GM21529 (cell line): ENCODE measurements around the gene CCT3.
"Not testable (repeated sequence)": the region's sequence is repeated elsewhere in the genome, so short reads cannot be mapped to it uniquely, and the experiment has no call there.

Experiments used
- ATAC-seq: cut with Tn5 transposase; IDR thresholded peaks from one replicate; pipeline ENCODE4 v1.9.1; 2021; ENCODE audit not compliant: unreplicated experiment

The CCT3 gene

GRCh38 chr1:156337052-156337887 is 822 bp downstream of the CCT3 start:
- ATAC-seq: no peak

- ATAC-seq: no peak
Measured at GRCh38 chr1:156336242-156336641, 1.9 kb downstream of the CCT3 start.

DNA sequence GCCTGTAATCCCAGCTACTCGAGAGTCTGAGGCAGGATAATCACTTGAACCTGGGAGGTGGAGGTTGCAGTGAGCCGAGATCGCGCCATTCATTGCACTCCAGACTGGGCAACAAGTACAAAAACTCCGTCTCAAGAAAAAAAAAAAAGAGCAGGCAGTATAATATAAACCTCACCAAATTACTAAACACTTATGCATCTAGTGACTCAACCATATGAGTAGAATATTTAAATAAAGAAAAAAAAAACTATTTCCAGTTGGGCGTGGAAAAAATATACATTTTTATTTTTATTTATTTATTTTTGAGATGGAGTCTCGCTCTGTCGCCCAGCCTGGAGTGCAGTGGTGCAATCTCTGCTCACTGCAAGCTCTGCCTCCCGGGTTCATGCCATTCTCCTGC is 14.9 kb downstream of the CCT3 start:
- ATAC-seq: not testable (repeated sequence)

DNA sequence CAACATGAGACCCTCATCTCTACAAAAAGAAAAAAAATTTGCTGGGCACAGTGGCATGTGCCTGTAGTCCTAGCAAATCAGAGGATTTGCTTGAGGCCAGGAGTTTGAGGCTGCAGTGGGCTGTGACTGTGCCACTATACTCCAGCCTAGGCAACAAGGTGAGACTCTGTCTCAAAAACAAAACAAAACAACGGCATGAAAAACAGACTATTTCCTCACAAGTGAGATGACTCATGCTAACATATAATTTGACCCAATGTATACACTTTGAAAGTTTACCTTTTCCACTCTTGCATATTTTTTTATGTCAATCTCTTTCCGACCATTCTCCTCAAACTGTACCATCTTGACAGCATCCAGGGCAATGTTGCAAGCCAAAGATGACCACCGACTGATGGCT is 17.5 kb downstream of the CCT3 start:
- no peak for ATAC-seq

DNA sequence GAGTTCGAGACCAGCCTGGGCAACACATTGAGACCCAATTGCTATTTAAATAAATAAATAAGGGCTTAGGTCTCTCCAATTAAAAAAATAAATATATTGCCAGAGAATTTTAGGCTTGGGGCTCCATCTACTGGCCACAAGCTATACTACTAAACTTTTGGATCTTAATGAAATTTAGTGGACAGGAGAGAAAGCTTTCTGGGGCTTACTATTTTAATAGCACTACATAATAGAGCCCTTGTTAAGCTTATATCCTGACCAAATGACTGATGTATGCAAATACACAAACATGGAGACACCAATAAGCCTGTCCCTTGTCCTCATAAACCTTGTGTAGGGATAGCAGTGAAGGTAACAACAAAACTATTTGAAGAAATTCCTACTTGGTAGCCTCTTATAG is 18.4 kb downstream of the CCT3 start:
- no peak for ATAC-seq

- no peak for ATAC-seq
Measured at GRCh38 chr1:156316909-156317308, 21.2 kb downstream of the CCT3 start.

- ATAC-seq: no peak
Measured at GRCh38 chr1:156310962-156311361, 27.1 kb downstream of the CCT3 start.

- no peak for ATAC-seq
Measured at GRCh38 chr1:156308078-156308477, 30.0 kb downstream of the CCT3 start.

DNA sequence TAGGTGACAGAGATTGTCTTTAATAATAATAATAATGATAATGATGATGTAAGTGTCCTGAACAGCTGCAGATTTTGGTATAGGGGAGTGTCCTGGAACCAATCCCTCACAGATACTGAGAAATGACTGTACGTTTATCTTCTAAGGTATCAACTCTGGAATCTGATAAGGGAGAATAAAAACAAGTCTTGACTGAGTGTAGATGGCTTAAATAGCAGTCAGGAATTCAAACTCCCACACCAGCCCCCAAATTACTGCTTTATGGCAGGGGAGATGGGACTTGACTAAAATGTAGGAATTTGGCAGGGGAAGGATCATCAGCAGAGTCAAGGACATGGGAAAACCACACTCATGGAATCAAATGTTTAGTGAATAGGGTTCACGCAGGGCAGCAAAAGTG is 32.9 kb downstream of the CCT3 start:
- ATAC-seq: no peak

- no peak for ATAC-seq
Measured at GRCh38 chr1:156303241-156303640, 34.9 kb downstream of the CCT3 start.

DNA sequence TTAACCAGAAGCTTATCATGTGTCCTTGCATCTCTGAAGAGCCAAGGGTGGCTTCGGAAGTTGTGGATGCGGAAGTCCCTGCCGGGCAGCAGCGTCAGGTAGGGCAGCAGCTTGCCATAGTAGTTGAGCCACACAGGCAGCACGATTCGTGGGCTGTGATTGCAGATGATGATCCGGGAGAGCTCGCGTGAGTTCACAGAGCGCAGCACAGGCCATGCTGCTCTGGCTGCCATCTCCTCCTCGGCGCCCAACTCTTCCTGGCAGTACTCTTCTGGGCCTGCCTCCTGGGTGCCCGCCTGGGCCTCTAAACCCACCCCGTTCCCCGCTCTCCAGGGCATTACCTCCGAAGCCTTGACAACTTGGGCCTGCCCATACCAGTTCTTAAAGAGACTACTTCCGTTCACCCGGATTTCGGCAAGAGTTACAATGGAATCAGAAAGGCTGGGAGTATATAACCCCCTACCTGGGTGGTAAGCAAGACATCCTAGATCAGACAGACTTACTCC is 39.2 kb downstream of the CCT3 start, which contains the start of gene VHLL:
Gene VHLL (minus strand): TSS at position 456 of the 506 bp plus-strand sequence. CDS start 118 bp downstream, at position 338.
- no peak for ATAC-seq

GRCh38 chr1:156295391-156295947 is 42.6 kb downstream of the CCT3 start, which contains the start of gene GLMP:
TSS of gene GLMP (minus strand) at chr1:156295679. CDS start at chr1:156295645, 34 bp downstream.
- ATAC-seq: peak; percentile 49

DNA sequence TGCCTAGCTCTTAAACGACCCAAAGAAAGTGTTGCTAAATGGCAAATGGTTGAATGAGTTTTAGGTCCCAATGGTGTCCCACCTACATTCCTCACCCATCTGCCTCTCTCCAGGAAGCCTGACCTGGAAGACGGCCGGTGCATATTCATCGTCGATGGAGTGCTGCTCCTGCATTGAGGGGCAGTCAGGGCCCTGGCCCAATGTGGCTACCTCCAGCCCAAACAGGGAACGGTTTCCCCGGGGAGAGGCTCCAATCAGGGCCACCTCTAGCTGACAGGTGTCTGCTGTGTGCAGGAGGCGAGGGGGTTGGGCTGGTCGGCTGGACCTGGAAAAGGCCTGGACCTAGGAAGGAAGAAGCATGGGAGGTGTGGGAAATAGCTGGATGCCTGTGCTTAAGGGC is 44.2 kb downstream of the CCT3 start:
- ATAC-seq: no peak

DNA sequence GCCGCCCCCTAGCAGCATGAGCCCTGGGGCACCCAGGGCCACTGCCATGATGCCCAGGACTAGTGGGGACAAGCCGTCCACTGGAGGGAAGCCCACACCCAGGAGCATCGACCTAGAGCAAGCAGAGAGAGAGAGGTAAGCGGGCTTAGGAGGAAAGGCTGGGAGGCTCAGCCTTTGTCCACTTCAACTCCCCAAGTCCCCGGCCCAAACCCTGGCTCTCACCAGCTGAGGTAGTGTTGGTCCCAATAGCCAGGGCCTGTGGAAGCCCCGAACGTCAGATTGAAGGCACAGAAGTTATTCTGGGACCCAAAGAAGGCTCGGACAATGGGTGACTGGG is 45.0 kb downstream of the CCT3 start:
- no peak for ATAC-seq

DNA sequence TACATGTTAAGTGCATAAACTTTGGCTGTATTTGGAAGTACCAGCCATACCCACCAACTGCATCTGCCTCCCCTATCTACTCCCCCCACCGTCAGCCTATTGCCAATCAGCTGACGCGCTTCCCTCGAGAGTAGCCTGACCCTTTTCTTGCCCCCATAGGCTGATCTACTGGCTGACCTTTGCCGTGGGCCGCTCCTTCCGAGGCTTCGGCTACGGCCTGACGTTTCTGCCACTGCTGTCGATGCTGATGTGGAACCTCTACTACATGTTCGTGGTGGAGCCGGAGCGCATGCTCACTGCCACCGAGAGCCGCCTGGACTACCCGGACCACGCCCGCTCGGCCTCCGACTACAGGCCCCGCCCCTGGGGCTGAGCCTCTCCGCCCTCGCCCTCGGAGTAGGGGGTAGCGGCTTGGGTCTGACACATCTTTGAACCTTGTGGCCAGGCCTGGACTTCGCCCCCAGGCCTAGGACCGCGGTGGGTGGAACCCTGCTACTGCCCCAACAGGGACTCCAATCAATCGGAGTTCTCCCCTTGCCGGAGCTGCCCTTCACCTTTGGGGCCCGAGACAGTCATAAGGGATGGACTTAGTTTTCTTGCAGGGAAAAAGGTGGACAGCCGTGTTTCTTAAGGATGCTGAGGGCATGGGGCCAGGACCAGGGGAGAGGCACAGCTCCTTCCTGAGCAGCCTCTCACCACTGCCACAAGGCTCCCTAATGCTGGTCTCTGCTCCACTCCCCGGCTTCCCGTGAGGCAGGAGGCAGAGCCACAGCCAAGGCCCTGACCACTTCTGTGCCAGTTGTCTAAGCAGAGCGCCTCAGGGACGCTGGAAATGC is 46.6 kb downstream of the CCT3 start:
- ATAC-seq: no peak

DNA sequence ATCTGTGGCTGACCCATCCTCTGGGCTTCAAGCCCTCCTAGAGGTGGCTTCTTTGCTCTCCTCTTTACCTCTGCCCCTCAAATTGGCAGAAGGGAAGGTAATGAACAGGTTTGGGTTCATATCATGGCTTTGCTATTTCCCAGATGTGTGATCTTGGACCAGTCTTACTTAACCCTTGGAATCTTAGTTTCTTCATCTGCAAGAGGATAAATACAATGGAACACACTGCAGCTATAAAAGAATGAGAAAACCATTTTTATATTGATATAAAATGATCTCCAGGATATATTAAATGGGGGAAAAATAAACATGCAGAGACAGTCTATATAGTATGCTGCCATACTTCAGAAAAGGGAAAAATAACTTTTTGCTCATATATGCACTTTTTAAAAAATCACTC is 48.2 kb downstream of the CCT3 start:
- ATAC-seq: no peak

- no peak for ATAC-seq
Measured at GRCh38 chr1:156286061-156286460, 52.0 kb downstream of the CCT3 start.

DNA sequence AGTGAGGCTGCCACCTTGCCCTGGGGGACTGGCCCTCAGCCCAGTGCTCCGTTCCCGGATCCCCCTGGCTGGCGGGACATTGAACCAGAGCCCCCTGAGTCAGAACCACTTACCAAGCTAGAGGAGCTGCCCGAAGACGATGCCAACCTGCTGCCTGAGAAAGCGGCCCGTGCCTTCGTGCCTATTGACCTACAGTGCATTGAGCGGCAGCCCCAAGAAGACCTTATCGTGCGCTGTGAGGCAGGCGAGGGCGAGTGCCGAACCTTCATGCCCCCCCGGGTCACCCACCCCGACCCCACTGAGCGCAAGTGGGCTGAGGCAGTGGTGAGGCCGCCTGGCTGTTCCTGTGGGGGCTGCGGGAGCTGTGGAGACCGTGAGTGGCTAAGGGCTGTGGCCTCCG is 52.7 kb downstream of the CCT3 start:
- ATAC-seq: no peak

GRCh38 chr1:156284757-156285156 is 53.3 kb downstream of the CCT3 start:
- no peak for ATAC-seq

DNA sequence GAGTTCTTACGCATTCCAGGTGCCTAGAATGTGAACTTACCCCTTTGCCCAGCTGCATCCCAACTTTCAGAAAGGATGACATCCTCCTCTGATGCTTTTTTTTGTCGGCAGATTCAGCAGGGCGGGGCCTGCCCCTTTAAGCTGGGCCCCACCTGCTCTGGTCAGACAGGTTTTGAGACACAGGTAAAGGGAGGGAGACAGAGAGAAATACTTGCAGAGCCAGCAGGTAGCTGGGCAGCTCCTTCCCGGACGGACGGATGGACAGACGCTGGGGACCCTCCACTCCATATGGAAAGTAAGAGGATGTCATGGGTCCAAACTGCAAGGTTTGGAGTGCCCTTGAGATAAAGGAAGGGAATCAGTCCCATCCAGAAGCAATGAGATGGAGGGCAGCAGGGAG is 54.0 kb downstream of the CCT3 start, which contains the start of gene TMEM79:
Gene TMEM79 (plus strand): TSS at position 214 of the 400 bp plus-strand sequence. CDS start 902 bp downstream, outside the sequence.
- ATAC-seq: no peak

DNA sequence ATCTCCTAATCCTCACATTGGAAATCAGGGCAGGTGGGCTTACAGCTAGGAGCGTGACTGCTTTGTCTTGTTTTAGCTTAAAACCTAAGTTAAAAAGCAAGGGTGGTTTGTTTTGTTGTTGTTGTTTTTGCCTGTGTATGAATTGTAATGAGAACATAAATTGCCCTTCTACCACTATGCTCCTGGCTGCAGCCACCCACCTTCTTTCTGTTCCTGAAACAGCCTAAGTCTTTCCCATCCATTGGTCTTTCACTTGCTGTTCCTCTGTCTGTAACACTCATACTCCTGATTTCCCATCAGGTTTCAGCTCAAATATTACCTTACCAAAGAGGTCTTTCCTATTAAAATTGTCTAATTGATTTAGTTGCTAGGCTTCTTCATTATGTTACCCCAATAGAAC is 54.6 kb downstream of the CCT3 start:
- no peak for ATAC-seq
